Muscle layer of colon (tissue), 2 donors: ENCODE results near the gene CCDC167.

Source experiments
- H3K27ac ChIP-seq: one replicate; pipeline ENCODE4 v1.7.0; 2013; ENCODE audit warnings: low read depth, mild to moderate bottlenecking, low read length, moderate library complexity
- H3K27me3 ChIP-seq, 2 donors: one replicate each; pipeline ENCODE4 v1.7.0; 2013; ENCODE audit warnings: low read length in 2 of 2, mild to moderate bottlenecking in 2 of 2; ENCODE audit not compliant: insufficient read depth in 2 of 2, control insufficient read depth in 1 of 2
- H3K36me3 ChIP-seq: one replicate; pipeline ENCODE4 v1.7.0; 2013; ENCODE audit warnings: mild to moderate bottlenecking, low read length; ENCODE audit not compliant: insufficient read depth
- H3K4me1 ChIP-seq: one replicate; pipeline ENCODE4 v1.7.0; 2013; ENCODE audit warnings: mild to moderate bottlenecking, low read length; ENCODE audit not compliant: insufficient read depth
- H3K4me3 ChIP-seq, 2 donors: one replicate each; pipeline ENCODE4 v1.7.0; 2013; ENCODE audit warnings: low read length in 2 of 2, low read depth in 1 of 2, mild to moderate bottlenecking in 1 of 2, moderate library complexity in 1 of 2
- H3K9ac ChIP-seq: one replicate; pipeline ENCODE4 v1.7.0; 2013; ENCODE audit warnings: low read length
- H3K9me3 ChIP-seq: one replicate; pipeline ENCODE4 v1.7.0; 2013; ENCODE audit warnings: mild to moderate bottlenecking, low read length
- donor health status: abdominal sarcoma.
- donor health status: Adenocarcinoma of cecum.

Gene CCDC167

DNA sequence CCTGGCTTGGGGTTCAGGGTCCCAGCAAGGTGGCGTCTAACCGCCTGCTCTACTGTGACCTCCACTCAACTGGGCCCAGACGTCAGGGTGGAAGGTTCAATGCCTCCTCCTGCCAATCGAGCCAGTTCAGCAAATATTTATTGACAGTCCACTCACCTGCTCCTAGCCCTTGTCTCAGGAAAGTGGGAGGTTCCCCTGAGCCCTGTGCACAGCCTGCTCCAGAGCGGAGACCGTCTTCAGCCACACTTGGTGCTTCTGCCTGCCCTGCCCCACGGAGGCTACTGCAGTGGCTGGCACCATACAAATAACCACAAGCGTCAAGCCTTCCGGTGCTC, 6.1 kb downstream of the CCDC167 start:
- peaks cover 19% of the 10 kb centered on the region for H3K4me1 ChIP-seq
- H3K4me3 ChIP-seq, result no peak overlapping the region
- no peaks in the 10 kb centered on the region for H3K27me3 ChIP-seq
- no peak overlapping the region for H3K27ac ChIP-seq
- no peaks in the 10 kb centered on the region for H3K36me3 ChIP-seq
- H3K9me3 ChIP-seq, result no peaks in the 10 kb centered on the region
- H3K9ac ChIP-seq, result no peak overlapping the region

GRCh38 chr6:37492991-37493660, 6.6 kb downstream of the CCDC167 start:
- Histone ChIP-seq H3K36me3 (no peaks in the 10 kb centered on the region), H3K9ac (no peak overlapping the region), H3K27ac (no peak overlapping the region), H3K9me3 (no peaks in the 10 kb centered on the region), H3K27me3 (no peaks in the 10 kb centered on the region), H3K4me3 (no peak overlapping the region), H3K4me1 (peaks cover 19% of the 10 kb centered on the region)

DNA sequence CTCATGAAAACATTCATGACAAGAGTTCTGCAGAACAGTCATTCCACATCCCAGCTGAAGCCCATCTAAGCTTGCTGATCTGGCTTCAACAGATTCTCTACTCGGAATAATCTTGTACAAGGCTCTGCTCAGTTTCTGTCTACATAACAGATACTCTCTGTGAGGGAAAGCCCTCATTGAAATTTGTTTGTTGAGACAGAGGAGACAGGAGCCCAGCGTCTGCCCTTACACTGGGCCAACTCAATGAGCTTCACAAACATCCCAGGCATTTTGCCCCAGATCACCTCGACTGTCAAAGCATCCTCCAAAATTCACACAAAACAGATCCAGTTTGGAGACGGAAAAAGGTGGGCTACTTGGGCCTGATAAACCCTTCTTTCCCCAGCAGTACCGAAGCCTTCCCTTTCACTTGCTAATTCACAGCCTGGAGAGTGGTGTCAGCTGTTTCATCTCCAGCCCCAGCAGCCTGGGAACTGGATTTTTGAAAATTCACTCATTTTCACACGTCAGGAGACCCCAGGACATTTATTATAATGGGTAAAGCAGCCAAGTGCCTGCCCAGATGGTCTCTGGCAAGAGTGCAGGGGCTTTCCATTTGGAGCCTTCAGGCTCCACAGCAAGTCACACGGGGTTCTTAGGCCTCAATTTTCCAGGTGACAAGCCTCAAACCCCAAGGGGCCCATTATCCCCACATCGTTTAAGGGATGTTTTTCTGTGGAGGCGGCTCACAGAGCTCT, 7.3 kb downstream of the CCDC167 start:
- no peaks in the 10 kb centered on the region for H3K9me3 ChIP-seq
- no peak overlapping the region for H3K4me3 ChIP-seq
- H3K27ac ChIP-seq, result no peak overlapping the region
- no peaks in the 10 kb centered on the region for H3K36me3 ChIP-seq
- H3K4me1 ChIP-seq, result peaks cover 19% of the 10 kb centered on the region
- no peaks in the 10 kb centered on the region for H3K27me3 ChIP-seq
- no peak overlapping the region for H3K9ac ChIP-seq

DNA sequence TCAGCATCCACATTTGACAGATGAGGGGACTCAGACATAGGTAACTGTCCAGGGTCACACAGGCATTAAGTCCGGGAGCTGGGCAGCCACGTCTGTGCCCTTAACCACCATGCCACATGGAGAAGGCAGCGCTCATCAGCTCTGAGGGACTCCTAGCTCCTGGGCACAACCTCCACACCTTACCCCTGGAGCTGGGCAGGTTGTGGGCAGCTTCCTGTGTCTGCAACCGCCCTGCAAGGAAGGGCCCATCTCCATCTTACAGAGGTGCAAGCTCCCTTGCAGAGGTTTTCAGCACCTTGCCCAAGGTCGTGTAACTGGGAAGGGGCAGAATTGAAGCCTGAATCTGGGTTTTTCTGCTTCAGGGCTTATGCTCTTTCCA, 7.9 kb downstream of the CCDC167 start:
- no peaks in the 10 kb centered on the region for H3K36me3 ChIP-seq
- no peak overlapping the region for H3K9ac ChIP-seq
- H3K27me3 ChIP-seq, result no peaks in the 10 kb centered on the region
- H3K9me3 ChIP-seq, result no peaks in the 10 kb centered on the region
- H3K27ac ChIP-seq, result no peak overlapping the region
- H3K4me1 ChIP-seq, result peaks cover 19% of the 10 kb centered on the region
- H3K4me3 ChIP-seq, result no peak overlapping the region

GRCh38 chr6:37491171-37491829, 8.4 kb downstream of the CCDC167 start:
- no peak overlapping the region for H3K9ac ChIP-seq
- H3K9me3 ChIP-seq, result no peaks in the 10 kb centered on the region
- H3K36me3 ChIP-seq, result no peaks in the 10 kb centered on the region
- H3K4me1 ChIP-seq, result peaks cover 19% of the 10 kb centered on the region
- H3K27me3 ChIP-seq, result no peaks in the 10 kb centered on the region
- no peak overlapping the region for H3K27ac ChIP-seq
- no peak overlapping the region for H3K4me3 ChIP-seq

GRCh38 chr6:37490536-37491170, 9.0 kb downstream of the CCDC167 start:
- H3K9ac ChIP-seq, result no peak overlapping the region
- no peaks in the 10 kb centered on the region for H3K36me3 ChIP-seq
- H3K4me1 ChIP-seq, result peaks cover 19% of the 10 kb centered on the region
- H3K9me3 ChIP-seq, result no peaks in the 10 kb centered on the region
- no peak overlapping the region for H3K27ac ChIP-seq
- no peaks in the 10 kb centered on the region for H3K27me3 ChIP-seq
- H3K4me3 ChIP-seq, result no peak overlapping the region

DNA sequence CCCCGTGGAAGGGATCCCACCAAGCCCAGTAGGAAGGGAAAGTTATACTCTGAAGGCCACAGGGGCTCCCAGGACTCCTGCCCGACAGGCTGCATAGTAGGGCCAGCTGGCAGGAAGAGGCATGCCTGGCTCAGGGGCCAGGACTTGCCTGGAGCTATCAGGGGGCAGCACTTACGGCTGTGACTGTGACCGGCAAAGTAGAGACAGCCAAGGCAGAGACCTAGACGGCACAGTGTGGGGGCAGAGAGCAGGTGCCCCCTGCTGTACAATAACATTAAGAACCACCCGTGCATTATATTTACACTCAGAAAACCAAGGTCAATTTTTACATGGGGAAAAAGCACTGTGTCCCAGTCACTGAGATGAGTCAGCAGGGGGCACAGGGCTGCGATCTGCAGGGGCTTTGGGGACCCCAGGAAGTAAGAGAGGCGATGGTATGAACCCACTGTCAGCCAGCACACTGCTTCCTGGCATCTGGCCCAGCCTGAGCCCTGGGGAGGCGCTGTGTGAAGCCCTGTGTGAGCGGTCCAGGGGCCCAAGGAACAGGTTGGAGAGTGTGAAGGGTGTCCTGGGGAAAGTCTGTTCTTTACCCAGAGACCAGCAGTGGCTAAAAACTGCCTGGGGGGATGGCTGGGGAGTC, 9.9 kb downstream of the CCDC167 start:
- peaks cover 20% of the 10 kb centered on the region for H3K4me1 ChIP-seq
- H3K9me3 ChIP-seq, result no peaks in the 10 kb centered on the region
- no peak overlapping the region for H3K4me3 ChIP-seq
- no peak overlapping the region for H3K9ac ChIP-seq
- H3K36me3 ChIP-seq, result no peaks in the 10 kb centered on the region
- no peaks in the 10 kb centered on the region for H3K27me3 ChIP-seq
- no peak overlapping the region for H3K27ac ChIP-seq

GRCh38 chr6:37488476-37488875, 11.2 kb downstream of the CCDC167 start:
- no peak overlapping the region for H3K9ac ChIP-seq
- no peaks in the 10 kb centered on the region for H3K9me3 ChIP-seq
- H3K36me3 ChIP-seq, result peaks cover 4% of the 10 kb centered on the region
- H3K4me3 ChIP-seq, result no peak overlapping the region
- no peak overlapping the region for H3K27ac ChIP-seq
- H3K4me1 ChIP-seq, result peaks cover 22% of the 10 kb centered on the region
- no peaks in the 10 kb centered on the region for H3K27me3 ChIP-seq

DNA sequence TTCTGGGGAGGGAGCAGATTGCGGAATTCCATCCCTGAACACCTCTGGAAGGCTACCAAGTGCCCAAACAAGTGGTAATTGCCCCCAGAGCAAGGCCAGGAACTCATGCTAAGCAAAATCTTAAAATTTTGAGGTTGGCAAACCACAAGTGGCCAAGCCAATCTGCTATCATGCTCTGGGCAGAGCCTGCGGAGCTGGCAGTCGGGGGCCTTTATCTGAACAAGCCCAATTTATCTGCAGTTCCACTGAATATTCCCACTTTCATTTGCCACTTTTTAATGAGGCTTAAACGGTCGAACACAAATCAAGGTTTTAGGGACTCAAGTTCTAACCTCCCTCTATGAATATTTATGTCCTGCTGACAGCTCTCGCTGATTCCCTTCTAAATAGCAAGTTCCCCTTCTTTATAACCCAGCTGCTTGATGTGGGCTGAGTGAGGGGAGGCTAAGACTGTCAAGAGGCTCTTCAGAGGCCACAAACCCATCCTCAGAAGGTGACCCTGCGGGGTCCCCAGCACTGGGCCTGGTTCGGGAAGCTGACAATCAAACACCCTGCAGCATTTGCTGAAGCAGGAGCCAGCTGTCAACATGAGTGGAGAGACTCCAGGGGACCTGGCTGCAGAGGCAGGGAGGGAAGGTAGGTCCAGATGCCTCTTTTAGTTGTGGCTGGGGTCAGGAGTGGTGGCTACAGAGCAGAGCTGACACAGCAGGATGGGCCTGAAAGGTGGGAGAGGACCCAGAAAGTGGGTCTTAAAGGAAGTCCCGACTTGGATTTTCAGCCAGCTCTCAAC, 11.9 kb downstream of the CCDC167 start:
- Histone ChIP-seq H3K27me3 (no peaks in the 10 kb centered on the region), H3K4me3 (no peak overlapping the region), H3K9ac (no peak overlapping the region), H3K4me1 (peaks cover 22% of the 10 kb centered on the region), H3K36me3 (peaks cover 11% of the 10 kb centered on the region), H3K9me3 (no peaks in the 10 kb centered on the region), H3K27ac (no peak overlapping the region)

GRCh38 chr6:37486121-37486839, 13.4 kb downstream of the CCDC167 start:
- H3K36me3 ChIP-seq, result peaks cover 21% of the 10 kb centered on the region
- no peaks in the 10 kb centered on the region for H3K9me3 ChIP-seq
- no peaks in the 10 kb centered on the region for H3K27me3 ChIP-seq

More at GRCh38 chr6:37486121-37486839, 13.4 kb downstream of the CCDC167 start:
- Histone ChIP-seq H3K4me3 (no peak overlapping the region), H3K9ac (no peak overlapping the region), H3K27ac (no peak overlapping the region), H3K4me1 (peaks cover 29% of the 10 kb centered on the region)
